CD4-positive, alpha-beta T cell treated with Interleukin-17A for 4 hours (primary cell): ENCODE results near the gene ATRNL1.

Source experiments
- DNase-seq: peaks from one replicate; pipeline ENCODE4 v3.0.0-alpha.2; 2020; ENCODE audit warnings: mixed read lengths

Gene ATRNL1

GRCh38 chr10:115856580-115856979 lies 763.4 kb downstream of the ATRNL1 start:
- no peak for DNase-seq

- DNase-seq: no peak
Observed at GRCh38 chr10:115857856-115858255, 764.7 kb downstream of the ATRNL1 start.

- no peak for DNase-seq
Observed at GRCh38 chr10:115860182-115861107, 767.3 kb downstream of the ATRNL1 start.

GRCh38 chr10:115861455-115861854 lies 768.3 kb downstream of the ATRNL1 start:
- DNase-seq: no peak

GRCh38 chr10:115861864-115862263 lies 768.7 kb downstream of the ATRNL1 start:
- DNase-seq: no peak

GRCh38 chr10:115866174-115866573 lies 773.0 kb downstream of the ATRNL1 start:
- DNase-seq: no peak

GRCh38 chr10:115866691-115867090 lies 773.5 kb downstream of the ATRNL1 start:
- DNase-seq: no peak

- no peak for DNase-seq
Observed at GRCh38 chr10:115867305-115867704, 774.1 kb downstream of the ATRNL1 start.

- no peak for DNase-seq
Observed at GRCh38 chr10:115871855-115872254, 778.7 kb downstream of the ATRNL1 start.

- DNase-seq: no peak
Observed at GRCh38 chr10:115875172-115875571, 782.0 kb downstream of the ATRNL1 start.

- DNase-seq: no peak
Observed at GRCh38 chr10:115879372-115880089, 786.4 kb downstream of the ATRNL1 start.

- no peak for DNase-seq
Observed at GRCh38 chr10:115882021-115882420, 788.9 kb downstream of the ATRNL1 start.

GRCh38 chr10:115883372-115883771 lies 790.2 kb downstream of the ATRNL1 start:
- DNase-seq: no peak

GRCh38 chr10:115884331-115884730 lies 791.2 kb downstream of the ATRNL1 start:
- DNase-seq: no peak

GRCh38 chr10:115895166-115895565 lies 802.0 kb downstream of the ATRNL1 start:
- no peak for DNase-seq

- DNase-seq: no peak
Observed at GRCh38 chr10:115898242-115898641, 805.1 kb downstream of the ATRNL1 start.

GRCh38 chr10:115902596-115902995 lies 809.4 kb downstream of the ATRNL1 start:
- no peak for DNase-seq

GRCh38 chr10:115903207-115903606 lies 810.0 kb downstream of the ATRNL1 start:
- no peak for DNase-seq

- DNase-seq: no peak
Observed at GRCh38 chr10:115903845-115904244, 810.7 kb downstream of the ATRNL1 start.

- DNase-seq: no peak
Observed at GRCh38 chr10:115909037-115909436, 815.9 kb downstream of the ATRNL1 start.

- no peak for DNase-seq
Observed at GRCh38 chr10:115909962-115910731, 817.0 kb downstream of the ATRNL1 start.

- DNase-seq: no peak
Observed at GRCh38 chr10:115914475-115914874, 821.3 kb downstream of the ATRNL1 start.

GRCh38 chr10:115915429-115915828 lies 822.3 kb downstream of the ATRNL1 start:
- no peak for DNase-seq
